Activated CD4-positive, CD25-positive, alpha-beta regulatory T cell treated with anti-CD3 and anti-CD28 coated beads, Interleukin-2, amount 50 U/mL, for 72 hours (primary cell): ENCODE data around the gene STUB1.

Source experiments
- DNase-seq: peaks from one replicate; pipeline ENCODE4 v3.0.0; 2021

STUB1 gene

GRCh38 chr16:667780-668518, 12.3 kb upstream of the STUB1 start, which contains the start of gene RHOT2:
RHOT2 (plus strand) TSS chr16:668132; CDS start chr16:668200, 68 bp downstream.
- peak; percentile 97 for DNase-seq

GRCh38 chr16:668519-669171, 11.6 kb upstream of the STUB1 start:
- DNase-seq: no peak

GRCh38 chr16:669666-670065, 10.5 kb upstream of the STUB1 start:
- no peak for DNase-seq

- DNase-seq: no peak
Measured at GRCh38 chr16:670485-671352, 9.5 kb upstream of the STUB1 start.

- DNase-seq: no peak
Measured at GRCh38 chr16:671353-672131, 8.7 kb upstream of the STUB1 start.

- DNase-seq: no peak
Measured at GRCh38 chr16:672371-672770, 7.8 kb upstream of the STUB1 start.

- DNase-seq: no peak
Measured at GRCh38 chr16:672851-673250, 7.4 kb upstream of the STUB1 start.

GRCh38 chr16:673399-673991, 6.7 kb upstream of the STUB1 start:
- no peak for DNase-seq

- no peak for DNase-seq
Measured at GRCh38 chr16:674214-674881, 5.9 kb upstream of the STUB1 start.

- DNase-seq: no peak
Measured at GRCh38 chr16:674968-675883, 5.0 kb upstream of the STUB1 start, which contains the start of gene RHBDL1. RHBDL1 (plus strand) TSS chr16:675671; CDS start chr16:675791, 120 bp downstream.

- no peak for DNase-seq
Measured at GRCh38 chr16:675884-676564, 4.2 kb upstream of the STUB1 start.

- DNase-seq: no peak
Measured at GRCh38 chr16:676565-676902, 3.7 kb upstream of the STUB1 start.

GRCh38 chr16:676913-677312, 3.3 kb upstream of the STUB1 start:
- DNase-seq: no peak

GRCh38 chr16:677316-678190, 2.7 kb upstream of the STUB1 start:
- no peak for DNase-seq

- DNase-seq: no peak
Measured at GRCh38 chr16:678209-678857, 1.9 kb upstream of the STUB1 start.

GRCh38 chr16:678858-679813, 1.1 kb upstream of the STUB1 start:
- DNase-seq: peak; percentile 61

GRCh38 chr16:680625-680945, 375 bp downstream of the STUB1 start:
- DNase-seq: no peak
